ENCODE results near the gene MRPS10.

- no peak for TF ChIP-seq POLR2AphosphoS5 (IDR thresholded peaks at IDR 0.05)
- TF ChIP-seq CTCF (IDR thresholded peaks at IDR 0.05) = no peak
- TF ChIP-seq EP300 (IDR thresholded peaks at IDR 0.05) = no peak
Observed at GRCh38 chr6:42171813-42172581, 45.7 kb downstream of the MRPS10 start.

Data from esophagus muscularis mucosa (tissue), 4 donors.